Measurements from ENCODE around the gene HBG1.
"Not testable (repeated sequence)": the region's sequence is repeated elsewhere in the genome, so short reads cannot be mapped to it uniquely, and the experiment has no call there.

Gene HBG1

DNA sequence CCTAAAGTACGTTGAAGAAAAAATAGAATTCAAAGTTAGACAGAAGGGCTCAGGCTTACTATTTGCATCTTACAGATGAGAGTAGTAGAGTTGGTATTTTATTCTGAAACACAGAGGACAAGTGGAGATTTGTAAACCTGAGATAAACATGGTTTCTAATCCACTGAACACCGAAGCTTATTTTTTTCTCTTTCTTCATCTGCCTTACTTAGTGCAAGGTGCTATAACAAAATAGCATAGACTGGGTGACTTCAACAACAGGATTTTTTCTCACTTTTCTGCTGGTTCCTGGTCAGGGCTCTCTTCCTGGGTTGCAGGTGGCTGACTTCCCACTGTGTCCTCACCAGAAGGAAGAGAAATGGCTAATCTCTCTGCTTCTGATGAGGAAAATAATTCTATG is 2.1 kb upstream of the HBG1 start:
- no peak overlapping the region for H3K23ac ChIP-seq (ENCODE audit: low read length in 2 of 2)
- no peak overlapping the region for H4K8ac ChIP-seq (ENCODE audit: low read length)
- no peak overlapping the region for H2BK12ac ChIP-seq (ENCODE audit: low read length in 2 of 2)
- H2BK15ac ChIP-seq (ENCODE audit: low read depth, poor library complexity, severe bottlenecking) = no peak overlapping the region
- no peak overlapping the region for H3K4ac ChIP-seq (ENCODE audit: low read depth in 1 of 2, low read length in 2 of 2)
- no peak overlapping the region for H2AK5ac ChIP-seq (ENCODE audit: low read length, severe bottlenecking)
- no peaks in the 10 kb centered on the region for H3K36me3 ChIP-seq (ENCODE audit: control insufficient read depth in 1 of 2, insufficient read depth in 2 of 2, low read depth in 1 of 2, low read length in 2 of 2)
- DNase-seq = no peak
- no peak overlapping the region for H4K91ac ChIP-seq (ENCODE audit: low read length)
- no peak overlapping the region for H3K18ac ChIP-seq (ENCODE audit: low read depth in 1 of 2, low read length in 2 of 2)
- no peak overlapping the region for H3K4me3 ChIP-seq (ENCODE audit: insufficient read depth in 1 of 2, low read depth in 1 of 2, low read length in 2 of 2)
- H3K14ac ChIP-seq (ENCODE audit: low read length in 2 of 2) = no peak overlapping the region
- WGBS = no CpG with 5 or more reads among the region's 2 CpGs
- no peak overlapping the region for H2AFZ ChIP-seq (ENCODE audit: low read depth, low read length)
- H2BK5ac ChIP-seq (ENCODE audit: low read depth, low read length, poor library complexity, severe bottlenecking) = no peak overlapping the region
- H3K9me3 ChIP-seq (ENCODE audit: control insufficient read depth, low read length) = no peaks in the 10 kb centered on the region
- H3K27me3 ChIP-seq (ENCODE audit: control insufficient read depth in 1 of 2, insufficient read depth in 1 of 2, low read length in 2 of 2) = peaks cover 0 to 2% of the 10 kb centered on the region in 2 experiments
- H2BK120ac ChIP-seq (ENCODE audit: low read depth, low read length) = no peak overlapping the region
- no peaks in the 10 kb centered on the region for H3K4me1 ChIP-seq (ENCODE audit: control insufficient read depth, insufficient read depth, low read depth, low read length)
- H3K4me2 ChIP-seq (ENCODE audit: low read length, poor library complexity, severe bottlenecking) = no peak overlapping the region
- H3K27ac ChIP-seq (ENCODE audit: low read length, poor library complexity, severe bottlenecking) = no peak overlapping the region
- H3K9ac ChIP-seq (ENCODE audit: low read length) = no peak overlapping the region
- H3K79me1 ChIP-seq (replicated peaks; ENCODE audit: low read length, poor library complexity, severe bottlenecking) = no peaks in the 10 kb centered on the region

DNA sequence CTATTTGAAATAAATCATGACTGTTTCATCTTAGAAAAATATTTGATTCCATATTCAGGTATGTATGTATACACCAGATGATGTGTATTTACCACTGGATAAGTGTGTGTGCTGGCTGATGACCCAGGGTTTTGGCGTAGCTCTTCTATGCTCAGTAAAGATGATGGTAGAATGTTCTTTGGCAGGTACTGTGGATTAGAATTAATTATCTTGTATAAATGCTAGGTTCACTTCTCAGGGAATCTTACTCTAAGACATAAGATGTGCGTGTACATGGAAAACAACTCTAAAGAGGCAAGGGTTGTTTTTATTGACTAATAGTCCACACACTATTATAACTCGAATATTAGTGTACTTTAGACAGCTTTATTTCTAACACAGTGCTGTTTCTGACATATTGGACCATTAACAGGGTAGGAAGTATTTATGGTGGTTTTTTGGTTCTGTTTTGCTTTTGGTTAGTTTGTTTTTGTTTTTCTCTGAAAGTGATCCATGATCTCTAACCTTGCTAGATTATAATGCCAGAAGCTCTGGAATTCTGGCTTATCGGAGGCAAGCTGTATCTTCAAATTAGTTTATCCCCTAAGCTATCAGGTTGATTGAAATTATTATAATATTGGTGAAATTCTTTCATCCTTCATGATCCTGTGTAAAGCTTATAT is 1.0 kb upstream of the HBG1 start:
- DNase-seq = no peak
- Histone ChIP-seq H4K91ac (ENCODE audit: low read length) (no peak overlapping the region), H2AK5ac (ENCODE audit: low read length, severe bottlenecking) (no peak overlapping the region), H3K4me1 (ENCODE audit: control insufficient read depth, insufficient read depth, low read depth, low read length) (no peaks in the 10 kb centered on the region), H3K79me1 (replicated peaks; ENCODE audit: low read length, poor library complexity, severe bottlenecking) (no peaks in the 10 kb centered on the region), H2BK120ac (ENCODE audit: low read depth, low read length) (no peak overlapping the region), H3K9ac (ENCODE audit: low read length) (no peak overlapping the region), H2BK5ac (ENCODE audit: low read depth, low read length, poor library complexity, severe bottlenecking) (no peak overlapping the region), H3K4ac (ENCODE audit: low read depth in 1 of 2, low read length in 2 of 2) (no peak overlapping the region), H2BK15ac (ENCODE audit: low read depth, poor library complexity, severe bottlenecking) (no peak overlapping the region), H3K9me3 (ENCODE audit: control insufficient read depth, low read length) (no peaks in the 10 kb centered on the region), H3K18ac (ENCODE audit: low read depth in 1 of 2, low read length in 2 of 2) (no peak overlapping the region), H2AFZ (ENCODE audit: low read depth, low read length) (no peak overlapping the region), H3K36me3 (ENCODE audit: control insufficient read depth in 1 of 2, insufficient read depth in 2 of 2, low read depth in 1 of 2, low read length in 2 of 2) (no peaks in the 10 kb centered on the region), H3K14ac (ENCODE audit: low read length in 2 of 2) (no peak overlapping the region), H3K27me3 (ENCODE audit: control insufficient read depth in 1 of 2, insufficient read depth in 1 of 2, low read length in 2 of 2) (peaks cover 0 to 2% of the 10 kb centered on the region in 2 experiments), H4K8ac (ENCODE audit: low read length) (no peak overlapping the region), H3K23ac (ENCODE audit: low read length in 2 of 2) (no peak overlapping the region), H3K27ac (ENCODE audit: low read length, poor library complexity, severe bottlenecking) (no peak overlapping the region), H3K4me2 (ENCODE audit: low read length, poor library complexity, severe bottlenecking) (no peak overlapping the region), H3K4me3 (ENCODE audit: insufficient read depth in 1 of 2, low read depth in 1 of 2, low read length in 2 of 2) (no peak overlapping the region), H2BK12ac (ENCODE audit: low read length in 2 of 2) (no peak overlapping the region)
- 100% methylated on average over 1 of the region's 4 CpGs for WGBS

GRCh38 chr11:5248498-5248897 is 1.2 kb downstream of the HBG1 start:
- H3K9me3 ChIP-seq (ENCODE audit: control insufficient read depth, low read length); H3K36me3 ChIP-seq (ENCODE audit: control insufficient read depth in 1 of 2, insufficient read depth in 2 of 2, low read depth in 1 of 2, low read length in 2 of 2); H4K91ac ChIP-seq (ENCODE audit: low read length); H2AFZ ChIP-seq (ENCODE audit: low read depth, low read length); H3K9ac ChIP-seq (ENCODE audit: low read length); H2BK120ac ChIP-seq (ENCODE audit: low read depth, low read length); H3K4ac ChIP-seq (ENCODE audit: low read depth in 1 of 2, low read length in 2 of 2); H3K27me3 ChIP-seq (ENCODE audit: control insufficient read depth in 1 of 2, insufficient read depth in 1 of 2, low read length in 2 of 2); H2BK12ac ChIP-seq (ENCODE audit: low read length in 2 of 2); H4K8ac ChIP-seq (ENCODE audit: low read length); H2AK5ac ChIP-seq (ENCODE audit: low read length, severe bottlenecking); DNase-seq; H3K79me1 ChIP-seq (replicated peaks; ENCODE audit: low read length, poor library complexity, severe bottlenecking); H2BK15ac ChIP-seq (ENCODE audit: low read depth, poor library complexity, severe bottlenecking); H3K4me2 ChIP-seq (ENCODE audit: low read length, poor library complexity, severe bottlenecking); H2BK5ac ChIP-seq (ENCODE audit: low read depth, low read length, poor library complexity, severe bottlenecking); H3K4me1 ChIP-seq (ENCODE audit: control insufficient read depth, insufficient read depth, low read depth, low read length); H3K27ac ChIP-seq (ENCODE audit: low read length, poor library complexity, severe bottlenecking); H3K23ac ChIP-seq (ENCODE audit: low read length in 2 of 2); H3K4me3 ChIP-seq (ENCODE audit: insufficient read depth in 1 of 2, low read depth in 1 of 2, low read length in 2 of 2); H3K14ac ChIP-seq (ENCODE audit: low read length in 2 of 2); H3K18ac ChIP-seq (ENCODE audit: low read depth in 1 of 2, low read length in 2 of 2): not testable (repeated sequence)
- no CpG with 5 or more reads among the region's 7 CpGs for WGBS

- H3K23ac ChIP-seq (ENCODE audit: low read length in 2 of 2) = no peak overlapping the region
- peaks cover 0 to under 1% of the 10 kb centered on the region in 2 experiments for H3K27me3 ChIP-seq (ENCODE audit: control insufficient read depth in 1 of 2, insufficient read depth in 1 of 2, low read length in 2 of 2)
- no peak overlapping the region for H3K4me3 ChIP-seq (ENCODE audit: insufficient read depth in 1 of 2, low read depth in 1 of 2, low read length in 2 of 2)
- no peak overlapping the region for H2AFZ ChIP-seq (ENCODE audit: low read depth, low read length)
- 92% methylated on average over 3 of the region's 3 CpGs for WGBS
- no peak overlapping the region for H4K91ac ChIP-seq (ENCODE audit: low read length)
- H3K27ac ChIP-seq (ENCODE audit: low read length, poor library complexity, severe bottlenecking) = no peak overlapping the region
- H3K9ac ChIP-seq (ENCODE audit: low read length) = no peak overlapping the region
- no peak overlapping the region for H2BK5ac ChIP-seq (ENCODE audit: low read depth, low read length, poor library complexity, severe bottlenecking)
- no peaks in the 10 kb centered on the region for H3K79me1 ChIP-seq (replicated peaks; ENCODE audit: low read length, poor library complexity, severe bottlenecking)
- no peak overlapping the region for H3K14ac ChIP-seq (ENCODE audit: low read length in 2 of 2)
- H3K4me2 ChIP-seq (ENCODE audit: low read length, poor library complexity, severe bottlenecking) = no peak overlapping the region
- no peak overlapping the region for H4K8ac ChIP-seq (ENCODE audit: low read length)
- H2AK5ac ChIP-seq (ENCODE audit: low read length, severe bottlenecking) = no peak overlapping the region
- H2BK15ac ChIP-seq (ENCODE audit: low read depth, poor library complexity, severe bottlenecking) = no peak overlapping the region
- H3K18ac ChIP-seq (ENCODE audit: low read depth in 1 of 2, low read length in 2 of 2) = no peak overlapping the region
- no peaks in the 10 kb centered on the region for H3K4me1 ChIP-seq (ENCODE audit: control insufficient read depth, insufficient read depth, low read depth, low read length)
- no peak overlapping the region for H3K4ac ChIP-seq (ENCODE audit: low read depth in 1 of 2, low read length in 2 of 2)
- H3K9me3 ChIP-seq (ENCODE audit: control insufficient read depth, low read length) = no peaks in the 10 kb centered on the region
- no peak overlapping the region for H2BK12ac ChIP-seq (ENCODE audit: low read length in 2 of 2)
- no peaks in the 10 kb centered on the region for H3K36me3 ChIP-seq (ENCODE audit: control insufficient read depth in 1 of 2, insufficient read depth in 2 of 2, low read depth in 1 of 2, low read length in 2 of 2)
- H2BK120ac ChIP-seq (ENCODE audit: low read depth, low read length) = no peak overlapping the region
- DNase-seq = no peak
Measured at GRCh38 chr11:5247472-5248192, 2.0 kb downstream of the HBG1 start.
